Breast epithelium (tissue), 4 donors: ENCODE data around the gene BPI. TPM values are rescaled to one million over a fixed set of nuclear protein-coding genes. Genes with fewer than 3 reads are reported as not detected.
"Not testable (repeated sequence)": the region's sequence is repeated elsewhere in the genome, so short reads cannot be mapped to it uniquely, and the experiment has no call there.

Source experiments
- DNase-seq, 2 donors: peaks; one replicate each; pipeline ENCODE4 v3.0.0-alpha.2; 2019; ENCODE audit warnings: low spot score in 2 of 2
- H3K27ac ChIP-seq, 2 donors: fragments of 200-600 bp; sonication (generic) in 1 of 2; one replicate each; pipeline ENCODE4 v1.5.1; 2016 to 2019; ENCODE audit warnings: mild to moderate bottlenecking in 1 of 2
- H3K27me3 ChIP-seq, 2 donors: fragments of 200-600 bp; sonication (generic) in 1 of 2; one replicate each; pipeline versions ENCODE4 v1.5.1 to v1.6.0; 2017 to 2019; ENCODE audit warnings: control low read depth in 1 of 2, mild to moderate bottlenecking in 1 of 2
- H3K36me3 ChIP-seq: fragments of 200-600 bp; one replicate; pipeline ENCODE4 v1.5.1; 2019
- H3K4me1 ChIP-seq, 2 donors: fragments of 200-600 bp; sonication (generic); one replicate each; pipeline ENCODE4 v1.5.1; 2016 to 2019; ENCODE audit warnings: control low read depth in 1 of 2
- H3K4me3 ChIP-seq, 3 donors: fragments of 200-600 bp; sonication (generic); 1 replicate in 2 of 3; 2 replicates in 1 of 3; pipeline ENCODE4 v1.5.1; 2016 to 2019; ENCODE audit warnings: mild to moderate bottlenecking in 3 of 3, moderate library complexity in 2 of 3
- H3K9me3 ChIP-seq, 2 donors: fragments of 200-600 bp; sonication (generic) in 1 of 2; one replicate each; pipeline ENCODE4 v1.5.1; 2016 to 2019; ENCODE audit warnings: control low read depth in 1 of 2
- POLR2A ChIP-seq: fragments of 450-650 bp; IDR thresholded peaks from one replicate; pipeline ENCODE4 v1.6.1; 2016; ENCODE audit warnings: antibody characterized with exemption, mild to moderate bottlenecking, moderate library complexity
- POLR2AphosphoS5 ChIP-seq, 3 donors: sonication (generic); formaldehyde crosslinking; IDR thresholded peaks; one replicate each; pipeline ENCODE4 v1.6.1; 2017; ENCODE audit warnings: antibody characterized with exemption in 3 of 3
- intact Hi-C: fragments of 100-400 bp; cut with DNase I; formaldehyde crosslinking; loops from one replicate; pipeline ENCODE4 v1.15.1; 2023; ENCODE audit warnings: low total_unique reads
- total RNA-seq, 3 donors: library from RNA; depleted of rRNA; stranded (reverse); fragments of >200 nt; gene quantifications; one replicate each; pipeline ENCODE4 v1.1.0, GENCODE V29; 2016
- TF ChIP-seq, protein P1 (sequence below), 3 donors: fragments of 450-650 bp; IDR thresholded peaks; one replicate each; pipeline ENCODE4 v1.5.1; 2016 to 2017; ENCODE audit warnings: antibody characterized with exemption in 3 of 3, mild to moderate bottlenecking in 3 of 3, moderate library complexity in 3 of 3

BPI gene
- total RNA-seq, 3 donors from 2014 or later, result 0.59 TPM; not detected in 2

DNA sequence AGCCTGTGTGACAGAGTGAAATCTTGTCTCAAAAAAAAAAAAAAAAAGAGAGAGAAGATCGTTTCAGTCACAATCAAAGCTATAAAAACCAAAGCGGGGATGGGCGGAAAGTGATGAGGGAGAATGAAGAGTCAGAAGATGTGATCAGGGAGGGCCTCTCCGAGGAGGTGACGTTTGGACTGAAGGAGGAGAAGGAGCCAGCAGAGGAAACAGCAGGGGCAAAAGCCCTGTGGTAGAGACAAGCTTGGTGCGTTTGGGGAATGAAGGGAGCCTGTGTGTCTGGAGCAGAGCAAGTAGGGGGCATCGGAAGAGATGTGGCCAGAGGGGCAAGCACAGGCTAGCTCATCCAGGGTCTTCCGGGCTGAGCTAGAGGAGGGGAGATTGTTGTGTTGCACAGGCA is 27.9 kb downstream of the BPI start:
- intact Hi-C loops, result no loop called here
- H3K9me3 ChIP-seq, result no peaks in the 10 kb centered on the region
- H3K27ac ChIP-seq, result no peak overlapping the region
- H3K4me3 ChIP-seq, result no peak overlapping the region
- H3K27me3 ChIP-seq, result no peaks in the 10 kb centered on the region
- TF ChIP-seq POLR2AphosphoS5 (IDR thresholded peaks at IDR 0.05) (no peak), POLR2A (no peak)
- TF ChIP-seq, protein P1, sequence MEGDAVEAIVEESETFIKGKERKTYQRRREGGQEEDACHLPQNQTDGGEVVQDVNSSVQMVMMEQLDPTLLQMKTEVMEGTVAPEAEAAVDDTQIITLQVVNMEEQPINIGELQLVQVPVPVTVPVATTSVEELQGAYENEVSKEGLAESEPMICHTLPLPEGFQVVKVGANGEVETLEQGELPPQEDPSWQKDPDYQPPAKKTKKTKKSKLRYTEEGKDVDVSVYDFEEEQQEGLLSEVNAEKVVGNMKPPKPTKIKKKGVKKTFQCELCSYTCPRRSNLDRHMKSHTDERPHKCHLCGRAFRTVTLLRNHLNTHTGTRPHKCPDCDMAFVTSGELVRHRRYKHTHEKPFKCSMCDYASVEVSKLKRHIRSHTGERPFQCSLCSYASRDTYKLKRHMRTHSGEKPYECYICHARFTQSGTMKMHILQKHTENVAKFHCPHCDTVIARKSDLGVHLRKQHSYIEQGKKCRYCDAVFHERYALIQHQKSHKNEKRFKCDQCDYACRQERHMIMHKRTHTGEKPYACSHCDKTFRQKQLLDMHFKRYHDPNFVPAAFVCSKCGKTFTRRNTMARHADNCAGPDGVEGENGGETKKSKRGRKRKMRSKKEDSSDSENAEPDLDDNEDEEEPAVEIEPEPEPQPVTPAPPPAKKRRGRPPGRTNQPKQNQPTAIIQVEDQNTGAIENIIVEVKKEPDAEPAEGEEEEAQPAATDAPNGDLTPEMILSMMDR (IDR thresholded peaks at IDR 0.05), result no peak
- H3K36me3 ChIP-seq, result no peaks in the 10 kb centered on the region
- no peak for DNase-seq
- no peaks in the 10 kb centered on the region for H3K4me1 ChIP-seq

DNA sequence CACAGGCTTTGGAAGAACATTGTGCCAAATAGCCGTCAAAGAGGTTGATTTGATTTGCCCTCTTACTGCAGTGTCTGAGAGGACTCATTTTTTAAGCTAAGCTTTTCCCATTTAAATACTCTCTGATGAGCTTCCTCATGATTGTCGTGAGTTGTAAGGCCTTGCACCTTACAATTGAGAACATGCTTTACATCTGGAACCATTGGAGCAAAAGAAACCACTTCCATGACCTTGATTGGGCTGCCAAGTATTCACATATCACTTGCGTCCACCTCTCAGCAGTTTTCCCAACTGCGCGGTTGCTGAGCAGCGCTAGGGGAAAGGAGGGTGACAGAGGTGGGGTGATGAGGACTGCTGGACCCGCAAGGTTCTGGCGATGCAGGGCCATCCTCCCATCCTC is 30.1 kb downstream of the BPI start:
- no peak overlapping the region for H3K4me3 ChIP-seq
- no peaks in the 10 kb centered on the region for H3K27me3 ChIP-seq
- H3K27ac ChIP-seq, result no peak overlapping the region
- H3K9me3 ChIP-seq, result peaks cover 4 to 5% of the 10 kb centered on the region in 2 donors
- no peak for DNase-seq
- H3K36me3 ChIP-seq, result no peaks in the 10 kb centered on the region
- TF ChIP-seq POLR2AphosphoS5 (IDR thresholded peaks at IDR 0.05) (no peak), POLR2A (no peak)
- TF ChIP-seq, protein P1 (IDR thresholded peaks at IDR 0.05), result no peak
- intact Hi-C loops, result no loop called here
- no peaks in the 10 kb centered on the region for H3K4me1 ChIP-seq

DNA sequence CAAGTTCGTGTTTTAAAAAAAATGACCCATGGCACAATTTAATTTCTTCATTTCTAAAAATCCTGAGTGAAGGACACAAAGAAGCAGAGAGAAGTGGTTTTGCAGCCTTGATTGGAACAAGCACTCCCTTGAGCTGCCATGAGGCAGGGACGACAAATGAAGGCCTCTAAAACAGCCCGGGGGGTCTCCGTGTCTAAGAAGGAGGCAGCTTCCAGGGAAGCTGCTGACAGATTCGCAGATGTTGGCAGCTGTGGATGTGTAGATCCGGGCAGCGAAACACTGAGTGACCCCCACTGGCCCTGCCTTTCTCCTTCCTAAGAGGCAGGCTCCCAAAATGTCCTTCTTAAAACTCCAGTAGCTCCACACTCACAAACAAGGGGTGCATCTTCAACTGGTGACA is 32.8 kb downstream of the BPI start:
- Histone ChIP-seq H3K4me3 (no peak overlapping the region), H3K27ac (no peak overlapping the region), H3K4me1 (no peaks in the 10 kb centered on the region), H3K27me3 (no peaks in the 10 kb centered on the region), H3K36me3 (no peaks in the 10 kb centered on the region), H3K9me3 (peaks cover 4 to 5% of the 10 kb centered on the region in 2 donors)
- TF ChIP-seq POLR2A, result no peak
- TF ChIP-seq, protein P1 (IDR thresholded peaks at IDR 0.05), result no peak
- no peak for TF ChIP-seq POLR2AphosphoS5 (IDR thresholded peaks at IDR 0.05)
- intact Hi-C loops, result no loop called here
- no peak for DNase-seq

DNA sequence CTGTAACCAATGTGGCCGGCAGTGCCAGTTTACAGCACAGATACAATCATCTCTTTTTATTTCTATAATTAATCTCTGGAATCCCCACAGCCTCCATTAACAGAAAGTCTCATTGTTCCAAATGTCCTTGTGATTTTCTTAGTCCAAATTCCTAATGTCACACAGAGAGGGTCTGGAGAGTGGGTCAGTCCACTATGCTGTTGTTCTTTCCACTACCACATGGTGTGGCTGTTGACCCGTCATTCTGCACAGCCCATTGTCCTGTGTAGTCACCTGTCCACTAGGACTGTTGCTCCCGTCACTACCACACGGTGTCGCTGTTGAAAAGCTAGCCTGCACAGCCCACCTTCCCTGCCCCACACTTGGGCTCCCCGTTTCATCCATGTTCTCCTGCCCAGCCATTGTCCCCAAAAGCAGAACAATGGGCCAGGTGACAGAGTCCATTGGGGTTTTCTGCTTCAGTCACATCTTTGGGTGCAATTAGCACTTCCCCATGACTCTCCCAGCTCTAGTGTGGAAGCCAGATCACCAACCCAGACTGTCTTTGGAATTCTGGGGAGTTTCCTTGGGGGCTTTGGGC is 33.7 kb downstream of the BPI start:
- Histone ChIP-seq H3K36me3 (no peaks in the 10 kb centered on the region), H3K27me3 (no peaks in the 10 kb centered on the region), H3K9me3 (peaks cover 4 to 5% of the 10 kb centered on the region in 2 donors), H3K4me1 (no peaks in the 10 kb centered on the region), H3K27ac (no peak overlapping the region), H3K4me3 (no peak overlapping the region)
- no peak for TF ChIP-seq POLR2A
- TF ChIP-seq, protein P1 (IDR thresholded peaks at IDR 0.05), result peak in 1 of 3 donors; percentile 29
- intact Hi-C loops, result no loop called here
- no peak for DNase-seq

DNA sequence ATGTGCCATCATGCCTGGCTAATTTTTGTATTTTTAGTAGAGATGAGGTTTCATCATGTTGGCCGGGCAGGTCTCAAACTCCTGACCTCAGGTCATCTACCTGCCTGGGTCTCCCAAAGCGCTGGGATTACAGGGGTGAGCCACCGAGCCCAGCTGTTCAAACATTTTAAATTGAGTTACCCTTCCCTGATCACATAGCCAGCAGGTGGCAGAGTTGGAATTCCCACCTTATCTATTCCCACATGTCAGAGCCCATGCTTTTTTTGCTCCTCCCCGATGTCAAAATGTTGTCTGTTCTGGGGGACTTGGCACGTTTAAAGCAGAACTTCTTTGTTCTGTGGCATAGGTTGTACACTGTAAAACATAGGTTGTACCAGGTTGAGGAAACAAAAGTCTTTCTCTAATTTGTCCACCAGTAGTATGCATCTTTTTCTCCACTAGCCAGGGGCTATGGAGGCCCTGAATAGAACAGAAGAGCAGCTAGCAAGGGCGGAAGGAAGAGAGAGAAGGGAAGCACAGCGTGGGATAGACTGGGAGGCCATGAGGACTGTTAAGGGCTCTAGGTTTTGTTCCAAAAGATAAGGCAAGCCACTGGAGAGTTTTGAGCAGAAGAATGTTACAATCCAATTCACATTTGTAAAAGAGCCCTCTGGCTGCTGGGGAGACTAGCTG is 35.0 kb downstream of the BPI start:
- intact Hi-C loops, result no loop called here
- no peaks in the 10 kb centered on the region for H3K4me1 ChIP-seq
- H3K4me3 ChIP-seq, result no peak overlapping the region
- peaks cover 4 to 5% of the 10 kb centered on the region in 2 donors for H3K9me3 ChIP-seq
- DNase-seq, result no peak
- H3K27ac ChIP-seq, result no peak overlapping the region
- H3K27me3 ChIP-seq, result no peaks in the 10 kb centered on the region
- H3K36me3 ChIP-seq, result no peaks in the 10 kb centered on the region
- no peak for TF ChIP-seq POLR2A
- TF ChIP-seq POLR2AphosphoS5 (IDR thresholded peaks at IDR 0.05), result no peak
- TF ChIP-seq, protein P1 (IDR thresholded peaks at IDR 0.05), result peak in 1 of 3 donors; percentile 14

DNA sequence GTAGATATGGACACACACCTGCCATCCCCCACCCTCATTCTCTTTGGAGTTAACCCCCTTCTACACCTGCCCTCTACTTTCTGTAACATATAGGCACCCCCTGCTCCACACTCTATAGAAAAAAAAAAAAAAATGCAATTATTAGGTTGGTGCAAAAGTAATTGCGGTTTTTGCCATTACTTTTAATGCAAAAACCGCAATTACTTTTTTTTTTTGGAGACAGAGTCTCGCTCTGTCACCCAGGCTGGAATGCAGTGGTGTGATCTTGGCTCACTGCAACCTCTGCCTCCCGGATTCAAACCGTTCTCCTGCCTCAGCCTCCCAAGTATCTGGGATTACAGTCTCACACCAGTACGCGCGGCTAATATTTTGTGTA is 35.6 kb downstream of the BPI start:
- intact Hi-C loops, H3K9me3 ChIP-seq, H3K4me1 ChIP-seq, H3K27ac ChIP-seq, DNase-seq, H3K27me3 ChIP-seq, H3K36me3 ChIP-seq, H3K4me3 ChIP-seq: not testable (repeated sequence)
